Melanocyte of skin (primary cell): Measurements from ENCODE around the gene ADAMTS1. TPM values are rescaled to one million over a fixed set of nuclear protein-coding genes. Genes with fewer than 3 reads are reported as not detected.

Source experiments
- total RNA-seq, 2 donors: library from RNA; depleted of rRNA; stranded (reverse); fragments of >200 nt; gene quantifications; 2 replicates each; pipeline ENCODE4 v1.2.3, GENCODE V29; 2012

ADAMTS1 gene
- total RNA-seq: 10 to 100 TPM; 15.8 to 17.6 TPM

GRCh38 chr21:26845066-26845758 is at the start of gene ADAMTS1:
Gene ADAMTS1 (minus strand): TSS chr21:26845409. CDS start chr21:26844954, 455 bp downstream.

Other genes starting within 250 kb of the ADAMTS1 start
- under 1 TPM; under 0.01 TPM for gene ADAMTS5, start 121.7 kb upstream of the ADAMTS1 start, total RNA-seq